ENCODE measurements around the gene TTLL10. TPM values are rescaled to one million over a fixed set of nuclear protein-coding genes. Genes with fewer than 3 reads are reported as not detected.

TTLL10 gene
- total and polyA plus RNA-seq, 2 of the 4 experiments (the other 2 are of a cell fraction): not detected

GRCh38 chr1:1245178-1245816, 71.6 kb downstream of the TTLL10 start:
- POLR2A ChIA-PET (ENCODE audit: unreplicated experiment): no interaction called here
- H3K18ac ChIP-seq (ENCODE audit: low read depth, low read length): no peak overlapping the region
- DNase-seq (no peak), ATAC-seq (ENCODE audit: low read depth) (no peak)
- H2BK20ac ChIP-seq (ENCODE audit: low read depth, low read length): no peak overlapping the region
- no peak overlapping the region for H3K4me2 ChIP-seq (ENCODE audit: low read depth, low read length)
- no peak overlapping the region for H3K14ac ChIP-seq (replicated peaks; ENCODE audit: low read depth, low read length)
- no peak overlapping the region for H3K4ac ChIP-seq (ENCODE audit: low read depth, low read length)
- H4K91ac ChIP-seq (ENCODE audit: insufficient read depth, low read depth, low read length): no peak overlapping the region
- H3K27ac ChIP-seq (ENCODE audit: insufficient read depth, low read length): no peak overlapping the region
- TF ChIP-seq POLR2A (IDR thresholded peaks at IDR 0.05; ENCODE audit: low read depth, low read length) (no peak), SMC3 (IDR thresholded peaks at IDR 0.05; ENCODE audit: low read depth, low read length) (no peak), BHLHE40 (IDR thresholded peaks at IDR 0.05; ENCODE audit: low read depth, low read length) (no peak), RCOR1 (IDR thresholded peaks at IDR 0.05; ENCODE audit: insufficient replicate concordance, low read length) (no peak), MXI1 (IDR thresholded peaks at IDR 0.05; ENCODE audit: borderline replicate concordance, low read depth, low read length) (no peak), CTCF (conservative IDR thresholded peaks at IDR 0.05; ENCODE audit: low read depth, low read length) (no peak), MAZ (IDR thresholded peaks at IDR 0.05; ENCODE audit: borderline replicate concordance, low read depth, low read length) (no peak), MAFK (IDR thresholded peaks at IDR 0.05; ENCODE audit: low read depth, low read length) (no peak), NFE2L2 (IDR thresholded peaks at IDR 0.05; ENCODE audit: low read depth, low read length) (no peak), RFX5 (IDR thresholded peaks at IDR 0.05; ENCODE audit: low read depth, low read length) (no peak), RAD21 (IDR thresholded peaks at IDR 0.05; ENCODE audit: low read length) (no peak), CHD1 (IDR thresholded peaks at IDR 0.05; ENCODE audit: low read depth, low read length) (no peak), CEBPB (IDR thresholded peaks at IDR 0.05; ENCODE audit: low read depth, low read length) (no peak), FOS (IDR thresholded peaks at IDR 0.05; ENCODE audit: low read depth, low read length) (no peak)
- TF ChIP-seq, protein P1, sequence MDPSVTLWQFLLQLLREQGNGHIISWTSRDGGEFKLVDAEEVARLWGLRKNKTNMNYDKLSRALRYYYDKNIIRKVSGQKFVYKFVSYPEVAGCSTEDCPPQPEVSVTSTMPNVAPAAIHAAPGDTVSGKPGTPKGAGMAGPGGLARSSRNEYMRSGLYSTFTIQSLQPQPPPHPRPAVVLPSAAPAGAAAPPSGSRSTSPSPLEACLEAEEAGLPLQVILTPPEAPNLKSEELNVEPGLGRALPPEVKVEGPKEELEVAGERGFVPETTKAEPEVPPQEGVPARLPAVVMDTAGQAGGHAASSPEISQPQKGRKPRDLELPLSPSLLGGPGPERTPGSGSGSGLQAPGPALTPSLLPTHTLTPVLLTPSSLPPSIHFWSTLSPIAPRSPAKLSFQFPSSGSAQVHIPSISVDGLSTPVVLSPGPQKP (IDR thresholded peaks at IDR 0.05; ENCODE audit: borderline replicate concordance, low read depth, low read length): no peak
- TF ChIP-seq, protein P2, sequence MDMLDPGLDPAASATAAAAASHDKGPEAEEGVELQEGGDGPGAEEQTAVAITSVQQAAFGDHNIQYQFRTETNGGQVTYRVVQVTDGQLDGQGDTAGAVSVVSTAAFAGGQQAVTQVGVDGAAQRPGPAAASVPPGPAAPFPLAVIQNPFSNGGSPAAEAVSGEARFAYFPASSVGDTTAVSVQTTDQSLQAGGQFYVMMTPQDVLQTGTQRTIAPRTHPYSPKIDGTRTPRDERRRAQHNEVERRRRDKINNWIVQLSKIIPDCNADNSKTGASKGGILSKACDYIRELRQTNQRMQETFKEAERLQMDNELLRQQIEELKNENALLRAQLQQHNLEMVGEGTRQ (IDR thresholded peaks at IDR 0.05; ENCODE audit: low read depth, low read length): no peak
- peaks cover 2% of the 10 kb centered on the region; the same call in 1 of the 2 replicates for H3K36me3 ChIP-seq (ENCODE audit: control insufficient read depth, insufficient read depth, low read length)
- H4K8ac ChIP-seq (ENCODE audit: low read depth in 2 of 2, low read length in 2 of 2): no peak overlapping the region
- H3K56ac ChIP-seq (ENCODE audit: extremely low read depth, insufficient read depth, low read length): no peak overlapping the region
- H3K23ac ChIP-seq (ENCODE audit: low read depth, low read length): no peak overlapping the region
- H3K9me1 ChIP-seq (ENCODE audit: insufficient read depth, low read length): no peaks in the 10 kb centered on the region
- no peaks in the 10 kb centered on the region for H3K27me3 ChIP-seq (ENCODE audit: control insufficient read depth, insufficient read depth, low read length)
- intact Hi-C loops (cut with micrococcal nuclease) (no loop called here), in situ Hi-C loops (cut with MboI; ENCODE audit: low sequenced_read_pairs) (no loop called here), dilution Hi-C loops (cut with HindIII; ENCODE audit: low sequenced_read_pairs, unreplicated experiment) (no loop called here)
- H3K4me1 ChIP-seq (ENCODE audit: control insufficient read depth, insufficient read depth, low read length): peaks cover 8% of the 10 kb centered on the region
- 67 to 80% methylated on average over 1 of the region's 23 CpGs for WGBS, 2 experiments (ENCODE audit: extremely low coverage in 2 of 2, insufficient read length in 1 of 2)
- no peak overlapping the region; the same call in 1 of the 2 replicates for H2AK5ac ChIP-seq (ENCODE audit: low read depth, low read length)
- no peaks in the 10 kb centered on the region for H3K79me1 ChIP-seq (ENCODE audit: low read depth in 1 of 2, low read length in 2 of 2)
- H3K9ac ChIP-seq (ENCODE audit: low read depth, low read length): no peak overlapping the region
- no peak overlapping the region for H4K5ac ChIP-seq (ENCODE audit: low read depth, low read length)
- no peak overlapping the region for H2BK5ac ChIP-seq (ENCODE audit: low read depth, low read length, poor library complexity, severe bottlenecking)
- no peak overlapping the region for H2BK15ac ChIP-seq (ENCODE audit: low read depth, low read length)
- CTCF ChIA-PET: no interaction called here
- H3K4me3 ChIP-seq (ENCODE audit: insufficient read depth, low read depth, low read length): no peak overlapping the region
- no peak overlapping the region for H2AK9ac ChIP-seq (replicated peaks; ENCODE audit: low read depth, low read length, poor library complexity)
- no peak overlapping the region for H2AFZ ChIP-seq (replicated peaks; ENCODE audit: low read length, poor library complexity)
- H4K20me1 ChIP-seq (ENCODE audit: insufficient read depth, low read length): no peaks in the 10 kb centered on the region
- no peak overlapping the region for H2BK120ac ChIP-seq (ENCODE audit: low read depth, low read length)
- H3K9me3 ChIP-seq (ENCODE audit: control insufficient read depth, insufficient read depth, low read length): no peaks in the 10 kb centered on the region
- no TSS peak for BruUV-seq (replicated peaks)
